B cell (primary cell): ENCODE data around the gene ALPL. TPM values are rescaled to one million over a fixed set of nuclear protein-coding genes. Genes with fewer than 3 reads are reported as not detected.

Experiments used
- ATAC-seq: fragments of 200-7000 bp; cut with Tn5 transposase; one replicate; pipeline ENCODE4 v1.10.0; 2021; ENCODE audit warnings: low read depth, mild to moderate bottlenecking, moderate number of reproducible peaks, moderate library complexity
- CTCF ChIA-PET: fragments of 350-600 bp; sonication (Branson Sonifier 250); formaldehyde crosslinking; loops from one replicate; lab custom pipeline; 2021; ENCODE audit warnings: antibody characterized with exemption, inconsistent platforms; lab: Charles Lee
- POLR2A ChIA-PET: fragments of 350-600 bp; sonication (Branson Sonifier 250); formaldehyde crosslinking; loops from one replicate; lab custom pipeline; 2021; ENCODE audit warnings: antibody characterized with exemption; lab: Charles Lee
- DNase-seq: peaks from one replicate; pipeline ENCODE4 v3.0.0; 2013
- H2AFZ ChIP-seq: 2 replicates; pipeline ENCODE4 v1.6.1; 2012; ENCODE audit warnings: mild to moderate bottlenecking, low read depth, low read length; ENCODE audit not compliant: insufficient read depth, poor library complexity, severe bottlenecking
- H3K27ac ChIP-seq, 2 donors: 1 replicate in 1 of 2; 2 replicates in 1 of 2; pipeline ENCODE4 v1.5.1; 2012 to 2013; ENCODE audit warnings: low read length in 2 of 2, mild to moderate bottlenecking in 2 of 2, moderate library complexity in 1 of 2
- H3K27me3 ChIP-seq, 4 experiments: fragments of 200-600 bp in 1 of 4; sonication (generic) in 1 of 4; replicated peaks in 1 of 4; 1 replicate in 2 of 4; 2 replicates in 2 of 4; pipeline versions ENCODE4 v1.6.1 to v1.7.0; 2013 to 2016; ENCODE audit warnings: low read length in 3 of 4, mild to moderate bottlenecking in 2 of 4, mixed read lengths in 1 of 4, moderate library complexity in 1 of 4; ENCODE audit not compliant: insufficient read depth in 4 of 4, control insufficient read depth in 3 of 4; ENCODE audit errors: control extremely low read depth in 1 of 4
- H3K36me3 ChIP-seq, 2 experiments: replicated peaks in 1 of 2; 1 replicate in 1 of 2; 2 replicates in 1 of 2; pipeline versions ENCODE4 v1.6.1 to v1.7.1; 2013; ENCODE audit warnings: low read length in 1 of 2; ENCODE audit not compliant: insufficient read depth in 2 of 2, control insufficient read depth in 1 of 2; ENCODE audit errors: control extremely low read depth in 1 of 2, extremely low read depth in 1 of 2
- H3K4me1 ChIP-seq, 2 donors: fragments of 200-600 bp in 1 of 2; sonication (generic) in 1 of 2; 1 replicate in 1 of 2; 2 replicates in 1 of 2; pipeline versions ENCODE4 v1.5.1 to v1.6.1; 2013 to 2017; ENCODE audit warnings: low read length in 2 of 2; ENCODE audit not compliant: control insufficient read depth in 2 of 2, insufficient read depth in 2 of 2
- H3K4me2 ChIP-seq: replicated peaks from 2 replicates; pipeline ENCODE3; 2012; ENCODE audit warnings: mild to moderate bottlenecking, low read depth, low read length; ENCODE audit not compliant: poor library complexity, severe bottlenecking
- H3K4me3 ChIP-seq, 5 experiments: fragments of 200-600 bp in 1 of 5; sonication (generic) in 1 of 5; 1 replicate in 3 of 5; 2 replicates in 2 of 5; pipeline versions ENCODE4 v1.5.1 to v1.7.0; 2011 to 2016; ENCODE audit warnings: low read length in 4 of 5, mild to moderate bottlenecking in 4 of 5, low read depth in 2 of 5, control low read depth in 1 of 5, moderate library complexity in 1 of 5; ENCODE audit not compliant: insufficient read depth in 1 of 5; ENCODE audit errors: control extremely low read depth in 1 of 5, extremely low read depth in 1 of 5
- H3K79me2 ChIP-seq: fragments of 200-600 bp; sonication (generic); one replicate; pipeline ENCODE4 v1.6.0; 2016; ENCODE audit warnings: low read length; ENCODE audit not compliant: control insufficient read depth, insufficient read depth
- H3K9ac ChIP-seq: fragments of 200-600 bp; sonication (generic); 2 replicates; pipeline ENCODE4 v1.6.1; 2017; ENCODE audit warnings: mild to moderate bottlenecking, low read length, moderate library complexity
- H3K9me3 ChIP-seq, 3 donors: one replicate each; pipeline versions ENCODE4 v1.6.1 to v1.7.1; 2013; ENCODE audit warnings: low read length in 2 of 3; ENCODE audit not compliant: control insufficient read depth in 2 of 3, insufficient read depth in 1 of 3; ENCODE audit errors: control extremely low read depth in 1 of 3
- H4K20me1 ChIP-seq: 2 replicates; pipeline ENCODE4 v1.6.0; 2012; ENCODE audit warnings: mild to moderate bottlenecking, low read length; ENCODE audit not compliant: insufficient read depth, control insufficient read depth, poor library complexity, severe bottlenecking
- H3K27ac Mint-ChIP-seq: one replicate; pipeline ENCODE4 v1.8.0; 2021; ENCODE audit warnings: mixed read lengths
- H3K27me3 Mint-ChIP-seq: one replicate; pipeline ENCODE4 v1.8.0; 2021; ENCODE audit warnings: mixed read lengths
- H3K4me1 Mint-ChIP-seq: one replicate; pipeline ENCODE4 v1.8.0; 2021; ENCODE audit warnings: mixed read lengths
- H3K4me3 Mint-ChIP-seq: one replicate; pipeline ENCODE4 v1.8.0; 2021; ENCODE audit warnings: mixed read lengths
- H3K9me3 Mint-ChIP-seq: one replicate; pipeline ENCODE4 v1.8.0; 2022; ENCODE audit warnings: mixed read lengths; ENCODE audit not compliant: insufficient read depth
- CTCF ChIP-seq: fragments of 200-600 bp; IDR thresholded peaks from one replicate; pipeline ENCODE4 v1.8.0; 2022; ENCODE audit warnings: antibody characterized with exemption, mild to moderate bottlenecking
- EZH2 ChIP-seq: IDR thresholded peaks from 2 replicates; pipeline ENCODE4 v1.6.1; 2012; ENCODE audit warnings: borderline replicate concordance, low read depth, mild to moderate bottlenecking, moderate library complexity, low read length; ENCODE audit not compliant: insufficient read depth, poor library complexity, severe bottlenecking
- WGBS: methylation state at CpG from one replicate; pipeline ENCODE4 v1.1.5; 2013; ENCODE audit warnings: missing lambda C conversion rate; ENCODE audit not compliant: insufficient coverage; 5-methylcytosine and 5-hydroxymethylcytosine counted together
- intact Hi-C: fragments of 100-400 bp; cut with micrococcal nuclease; formaldehyde crosslinking; loops from one replicate; pipeline ENCODE4 v1.10.0; 2022
- polyA plus RNA-seq: library from polyadenylated mRNA; depleted of rRNA; stranded (reverse); fragments of >200 nt; gene quantifications from 2 replicates; pipeline ENCODE4 v1.2.3, GENCODE V29; 2012
- total RNA-seq, 2 donors: library from RNA; stranded (reverse); fragments of 120-200 nt in 1 of 2; gene quantifications; 1 replicate in 1 of 2; 2 replicates in 1 of 2; pipeline versions ENCODE4 v1.2.3 to v1.2.4, GENCODE V29; 2013 to 2022

The ALPL gene
- total and polyA plus RNA-seq, 2 donors (not counting 1 experiment from before 2014, with no cell fraction given): 1.6 to 12.2 TPM

DNA sequence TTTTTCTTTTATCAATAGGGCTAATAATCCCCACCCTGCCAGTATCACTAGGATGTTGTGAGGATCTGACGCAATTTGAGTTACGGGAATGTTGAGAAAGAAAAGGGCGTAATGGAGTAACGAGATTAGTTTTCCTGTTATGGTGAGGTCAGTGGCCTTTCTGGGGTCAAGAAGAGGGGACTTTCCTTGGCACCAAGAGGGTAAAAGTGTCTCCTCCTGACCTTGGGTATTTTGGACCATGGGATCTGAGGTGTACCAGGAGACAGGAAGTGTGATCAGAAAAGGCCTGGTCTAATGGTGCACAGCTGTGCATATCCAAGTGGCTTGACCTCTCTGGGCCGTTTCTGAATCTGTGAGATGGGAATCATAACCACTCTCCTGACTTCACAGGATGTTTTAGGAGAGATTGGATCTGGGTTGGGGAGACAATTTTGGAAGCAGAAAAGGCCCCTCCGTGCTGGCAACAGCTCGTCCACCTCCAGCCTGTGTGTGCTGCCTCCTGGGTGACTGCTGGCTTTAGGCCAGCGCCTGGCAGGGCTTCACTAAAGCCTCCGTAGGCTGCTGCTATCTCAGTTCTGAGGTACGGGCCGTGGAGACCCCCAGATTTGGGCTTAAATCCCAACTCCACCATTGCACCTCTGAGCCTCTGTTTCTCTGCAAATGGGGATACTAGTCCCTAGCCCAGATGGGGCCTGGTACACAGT lies 37.1 kb downstream of the ALPL start:
- Histone ChIP-seq H3K36me3 (no peaks in the 10 kb centered on the region), H3K27ac (no peak overlapping the region), H3K4me1 (no peaks in the 10 kb centered on the region), H2AFZ (no peak overlapping the region), H3K4me2 (no peak overlapping the region), H3K9ac (no peak overlapping the region), H3K27me3 (no peaks in the 10 kb centered on the region), H3K9me3 (no peaks in the 10 kb centered on the region), H3K79me2 (no peaks in the 10 kb centered on the region), H4K20me1 (no peaks in the 10 kb centered on the region), H3K4me3 (no peak overlapping the region)
- Mint-ChIP-seq H3K4me3 (no peak overlapping the region), H3K27me3 (peaks cover 9% of the 10 kb centered on the region), H3K9me3 (no peaks in the 10 kb centered on the region), H3K4me1 (no peaks in the 10 kb centered on the region), H3K27ac (no peak overlapping the region)
- POLR2A ChIA-PET: no interaction called here
- TF ChIP-seq EZH2: no peak
- no peak for TF ChIP-seq CTCF
- 91% methylated on average over 11 of the region's 11 CpGs for WGBS
- DNase-seq (no peak), ATAC-seq (no peak)
- CTCF ChIA-PET: interaction anchor here (2.3 kb wide), 1 partner anchor 11 kb away, joined by 7 read pairs; no protein-coding TSS in a partner anchor
- intact Hi-C loops: no loop called here

- Histone ChIP-seq H3K4me1 (no peaks in the 10 kb centered on the region), H3K9ac (no peak overlapping the region), H3K9me3 (no peaks in the 10 kb centered on the region), H3K27me3 (no peaks in the 10 kb centered on the region), H2AFZ (no peak overlapping the region), H3K79me2 (no peaks in the 10 kb centered on the region), H4K20me1 (no peaks in the 10 kb centered on the region), H3K4me2 (no peak overlapping the region), H3K36me3 (no peaks in the 10 kb centered on the region), H3K4me3 (no peak overlapping the region), H3K27ac (no peak overlapping the region)
- POLR2A ChIA-PET: no interaction called here
- H3K9me3 Mint-ChIP-seq: no peaks in the 10 kb centered on the region
- TF ChIP-seq CTCF: no peak
- no peak for TF ChIP-seq EZH2
- intact Hi-C loops: no loop called here
- peaks cover 3% of the 10 kb centered on the region for H3K4me1 Mint-ChIP-seq
- ATAC-seq (no peak), DNase-seq (no peak)
- H3K4me3 Mint-ChIP-seq: no peak overlapping the region
- H3K27me3 Mint-ChIP-seq: peaks cover 9% of the 10 kb centered on the region
- 97% methylated on average over 10 of the region's 11 CpGs for WGBS
- CTCF ChIA-PET: no interaction called here
- H3K27ac Mint-ChIP-seq: no peak overlapping the region
Observed at GRCh38 chr1:21547876-21548275, 38.7 kb downstream of the ALPL start.
